B cell (primary cell): ENCODE measurements around the gene SMIM21. TPM values are rescaled to one million over a fixed set of nuclear protein-coding genes. Genes with fewer than 3 reads are reported as not detected.

Source experiments
- ATAC-seq: fragments of 200-7000 bp; cut with Tn5 transposase; one replicate; pipeline ENCODE4 v1.10.0; 2021; ENCODE audit warnings: low read depth, mild to moderate bottlenecking, moderate number of reproducible peaks, moderate library complexity
- CTCF ChIA-PET: fragments of 350-600 bp; sonication (Branson Sonifier 250); formaldehyde crosslinking; loops from one replicate; lab custom pipeline; 2021; ENCODE audit warnings: antibody characterized with exemption, inconsistent platforms; lab: Charles Lee
- POLR2A ChIA-PET: fragments of 350-600 bp; sonication (Branson Sonifier 250); formaldehyde crosslinking; loops from one replicate; lab custom pipeline; 2021; ENCODE audit warnings: antibody characterized with exemption; lab: Charles Lee
- DNase-seq: peaks from one replicate; pipeline ENCODE4 v3.0.0; 2013
- H2AFZ ChIP-seq: 2 replicates; pipeline ENCODE4 v1.6.1; 2012; ENCODE audit warnings: mild to moderate bottlenecking, low read depth, low read length; ENCODE audit not compliant: insufficient read depth, poor library complexity, severe bottlenecking
- H3K27ac ChIP-seq, 2 donors: 1 replicate in 1 of 2; 2 replicates in 1 of 2; pipeline ENCODE4 v1.5.1; 2012 to 2013; ENCODE audit warnings: low read length in 2 of 2, mild to moderate bottlenecking in 2 of 2, moderate library complexity in 1 of 2
- H3K27me3 ChIP-seq, 4 experiments: fragments of 200-600 bp in 1 of 4; sonication (generic) in 1 of 4; replicated peaks in 1 of 4; 1 replicate in 2 of 4; 2 replicates in 2 of 4; pipeline versions ENCODE4 v1.6.1 to v1.7.0; 2013 to 2016; ENCODE audit warnings: low read length in 3 of 4, mild to moderate bottlenecking in 2 of 4, mixed read lengths in 1 of 4, moderate library complexity in 1 of 4; ENCODE audit not compliant: insufficient read depth in 4 of 4, control insufficient read depth in 3 of 4; ENCODE audit errors: control extremely low read depth in 1 of 4
- H3K36me3 ChIP-seq, 2 experiments: replicated peaks in 1 of 2; 1 replicate in 1 of 2; 2 replicates in 1 of 2; pipeline versions ENCODE4 v1.6.1 to v1.7.1; 2013; ENCODE audit warnings: low read length in 1 of 2; ENCODE audit not compliant: insufficient read depth in 2 of 2, control insufficient read depth in 1 of 2; ENCODE audit errors: control extremely low read depth in 1 of 2, extremely low read depth in 1 of 2
- H3K4me1 ChIP-seq, 2 donors: fragments of 200-600 bp in 1 of 2; sonication (generic) in 1 of 2; 1 replicate in 1 of 2; 2 replicates in 1 of 2; pipeline versions ENCODE4 v1.5.1 to v1.6.1; 2013 to 2017; ENCODE audit warnings: low read length in 2 of 2; ENCODE audit not compliant: control insufficient read depth in 2 of 2, insufficient read depth in 2 of 2
- H3K4me2 ChIP-seq: replicated peaks from 2 replicates; pipeline ENCODE3; 2012; ENCODE audit warnings: mild to moderate bottlenecking, low read depth, low read length; ENCODE audit not compliant: poor library complexity, severe bottlenecking
- H3K4me3 ChIP-seq, 5 experiments: fragments of 200-600 bp in 1 of 5; sonication (generic) in 1 of 5; 1 replicate in 3 of 5; 2 replicates in 2 of 5; pipeline versions ENCODE4 v1.5.1 to v1.7.0; 2011 to 2016; ENCODE audit warnings: low read length in 4 of 5, mild to moderate bottlenecking in 4 of 5, low read depth in 2 of 5, control low read depth in 1 of 5, moderate library complexity in 1 of 5; ENCODE audit not compliant: insufficient read depth in 1 of 5; ENCODE audit errors: control extremely low read depth in 1 of 5, extremely low read depth in 1 of 5
- H3K79me2 ChIP-seq: fragments of 200-600 bp; sonication (generic); one replicate; pipeline ENCODE4 v1.6.0; 2016; ENCODE audit warnings: low read length; ENCODE audit not compliant: control insufficient read depth, insufficient read depth
- H3K9ac ChIP-seq: fragments of 200-600 bp; sonication (generic); 2 replicates; pipeline ENCODE4 v1.6.1; 2017; ENCODE audit warnings: mild to moderate bottlenecking, low read length, moderate library complexity
- H3K9me3 ChIP-seq, 3 donors: one replicate each; pipeline versions ENCODE4 v1.6.1 to v1.7.1; 2013; ENCODE audit warnings: low read length in 2 of 3; ENCODE audit not compliant: control insufficient read depth in 2 of 3, insufficient read depth in 1 of 3; ENCODE audit errors: control extremely low read depth in 1 of 3
- H4K20me1 ChIP-seq: 2 replicates; pipeline ENCODE4 v1.6.0; 2012; ENCODE audit warnings: mild to moderate bottlenecking, low read length; ENCODE audit not compliant: insufficient read depth, control insufficient read depth, poor library complexity, severe bottlenecking
- H3K27ac Mint-ChIP-seq: one replicate; pipeline ENCODE4 v1.8.0; 2021; ENCODE audit warnings: mixed read lengths
- H3K27me3 Mint-ChIP-seq: one replicate; pipeline ENCODE4 v1.8.0; 2021; ENCODE audit warnings: mixed read lengths
- H3K4me1 Mint-ChIP-seq: one replicate; pipeline ENCODE4 v1.8.0; 2021; ENCODE audit warnings: mixed read lengths
- H3K4me3 Mint-ChIP-seq: one replicate; pipeline ENCODE4 v1.8.0; 2021; ENCODE audit warnings: mixed read lengths
- H3K9me3 Mint-ChIP-seq: one replicate; pipeline ENCODE4 v1.8.0; 2022; ENCODE audit warnings: mixed read lengths; ENCODE audit not compliant: insufficient read depth
- CTCF ChIP-seq: fragments of 200-600 bp; IDR thresholded peaks from one replicate; pipeline ENCODE4 v1.8.0; 2022; ENCODE audit warnings: antibody characterized with exemption, mild to moderate bottlenecking
- EZH2 ChIP-seq: IDR thresholded peaks from 2 replicates; pipeline ENCODE4 v1.6.1; 2012; ENCODE audit warnings: borderline replicate concordance, low read depth, mild to moderate bottlenecking, moderate library complexity, low read length; ENCODE audit not compliant: insufficient read depth, poor library complexity, severe bottlenecking
- WGBS: methylation state at CpG from one replicate; pipeline ENCODE4 v1.1.5; 2013; ENCODE audit warnings: missing lambda C conversion rate; ENCODE audit not compliant: insufficient coverage; 5-methylcytosine and 5-hydroxymethylcytosine counted together
- intact Hi-C: fragments of 100-400 bp; cut with micrococcal nuclease; formaldehyde crosslinking; loops from one replicate; pipeline ENCODE4 v1.10.0; 2022
- polyA plus RNA-seq: library from polyadenylated mRNA; depleted of rRNA; stranded (reverse); fragments of >200 nt; gene quantifications from 2 replicates; pipeline ENCODE4 v1.2.3, GENCODE V29; 2012
- total RNA-seq, 2 donors: library from RNA; stranded (reverse); fragments of 120-200 nt in 1 of 2; gene quantifications; 1 replicate in 1 of 2; 2 replicates in 1 of 2; pipeline versions ENCODE4 v1.2.3 to v1.2.4, GENCODE V29; 2013 to 2022

The SMIM21 gene
- total and polyA plus RNA-seq, 2 donors (not counting 1 experiment from before 2014, with no cell fraction given), result not detected

GRCh38 chr18:75360215-75360614 lies 67.3 kb downstream of the SMIM21 start:
- Histone ChIP-seq H3K36me3 (no peaks in the 10 kb centered on the region), H4K20me1 (no peaks in the 10 kb centered on the region), H3K27me3 (no peaks in the 10 kb centered on the region), H3K4me1 (no peaks in the 10 kb centered on the region), H2AFZ (no peak overlapping the region), H3K79me2 (no peaks in the 10 kb centered on the region), H3K27ac (no peak overlapping the region), H3K9me3 (peaks cover 0 to 8% (median 0%) of the 10 kb centered on the region in 3 donors), H3K9ac (no peak overlapping the region), H3K4me2 (no peak overlapping the region), H3K4me3 (no peak overlapping the region)
- ATAC-seq, result no peak
- Mint-ChIP-seq H3K4me1 (no peaks in the 10 kb centered on the region), H3K27ac (no peak overlapping the region), H3K4me3 (no peak overlapping the region), H3K9me3 (peaks cover 7% of the 10 kb centered on the region), H3K27me3 (peaks cover 9% of the 10 kb centered on the region)
- 86% methylated on average over 8 of the region's 8 CpGs for WGBS
- CTCF ChIA-PET, result no interaction called here
- no peak for DNase-seq
- intact Hi-C loops, result no loop called here
- TF ChIP-seq CTCF, result no peak
- TF ChIP-seq EZH2, result no peak
- POLR2A ChIA-PET, result no interaction called here

Other genes starting within 250 kb of the SMIM21 start
- 30.2 and 32.6 TPM in 2 replicates for gene PTGR3, start 218.6 kb downstream of the SMIM21 start, total RNA-seq
- 20.5 and 27.5 TPM in 2 replicates for gene PTGR3, start 218.6 kb downstream of the SMIM21 start, polyA plus RNA-seq
- 9.0 and 9.8 TPM in 2 replicates for gene TSHZ1, start 216.9 kb downstream of the SMIM21 start, total RNA-seq
- gene TSHZ1, start 216.9 kb downstream of the SMIM21 start, polyA plus RNA-seq, result 1.5 and 5.3 TPM in 2 replicates